Measurements from ENCODE around the gene GPR37L1. TPM values are rescaled to one million over a fixed set of nuclear protein-coding genes. Genes with fewer than 3 reads are reported as not detected.

GPR37L1 gene
- total and polyA plus RNA-seq, 2 of the 8 experiments (the other 6 are each of a cell fraction or from before 2014, with no cell fraction given): 0.13 to 0.23 TPM

DNA sequence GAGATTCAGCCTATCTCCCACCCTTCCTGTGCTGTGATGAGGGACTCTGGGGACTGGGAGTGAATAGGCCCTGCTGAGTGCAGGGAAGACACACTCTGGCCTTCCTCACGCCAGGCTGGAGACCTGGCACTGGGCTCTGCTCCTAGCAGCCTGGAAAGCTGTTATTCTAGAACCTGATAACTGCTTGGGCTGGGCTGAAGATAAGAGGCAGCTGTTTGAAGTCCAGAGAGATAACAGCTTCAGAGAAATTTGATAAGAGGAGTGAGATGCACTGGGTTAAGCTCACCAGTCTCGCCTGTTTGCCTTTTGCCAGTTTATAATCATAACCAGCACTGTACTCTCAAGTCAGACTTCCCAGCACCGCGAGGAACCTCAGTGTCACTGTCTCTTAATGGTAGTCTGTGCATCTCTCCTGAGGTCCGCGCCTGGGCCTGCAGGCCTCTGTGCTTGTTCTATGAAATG lies 46.6 kb upstream of the GPR37L1 start (continued):
- TF ChIP-seq, protein P1, sequence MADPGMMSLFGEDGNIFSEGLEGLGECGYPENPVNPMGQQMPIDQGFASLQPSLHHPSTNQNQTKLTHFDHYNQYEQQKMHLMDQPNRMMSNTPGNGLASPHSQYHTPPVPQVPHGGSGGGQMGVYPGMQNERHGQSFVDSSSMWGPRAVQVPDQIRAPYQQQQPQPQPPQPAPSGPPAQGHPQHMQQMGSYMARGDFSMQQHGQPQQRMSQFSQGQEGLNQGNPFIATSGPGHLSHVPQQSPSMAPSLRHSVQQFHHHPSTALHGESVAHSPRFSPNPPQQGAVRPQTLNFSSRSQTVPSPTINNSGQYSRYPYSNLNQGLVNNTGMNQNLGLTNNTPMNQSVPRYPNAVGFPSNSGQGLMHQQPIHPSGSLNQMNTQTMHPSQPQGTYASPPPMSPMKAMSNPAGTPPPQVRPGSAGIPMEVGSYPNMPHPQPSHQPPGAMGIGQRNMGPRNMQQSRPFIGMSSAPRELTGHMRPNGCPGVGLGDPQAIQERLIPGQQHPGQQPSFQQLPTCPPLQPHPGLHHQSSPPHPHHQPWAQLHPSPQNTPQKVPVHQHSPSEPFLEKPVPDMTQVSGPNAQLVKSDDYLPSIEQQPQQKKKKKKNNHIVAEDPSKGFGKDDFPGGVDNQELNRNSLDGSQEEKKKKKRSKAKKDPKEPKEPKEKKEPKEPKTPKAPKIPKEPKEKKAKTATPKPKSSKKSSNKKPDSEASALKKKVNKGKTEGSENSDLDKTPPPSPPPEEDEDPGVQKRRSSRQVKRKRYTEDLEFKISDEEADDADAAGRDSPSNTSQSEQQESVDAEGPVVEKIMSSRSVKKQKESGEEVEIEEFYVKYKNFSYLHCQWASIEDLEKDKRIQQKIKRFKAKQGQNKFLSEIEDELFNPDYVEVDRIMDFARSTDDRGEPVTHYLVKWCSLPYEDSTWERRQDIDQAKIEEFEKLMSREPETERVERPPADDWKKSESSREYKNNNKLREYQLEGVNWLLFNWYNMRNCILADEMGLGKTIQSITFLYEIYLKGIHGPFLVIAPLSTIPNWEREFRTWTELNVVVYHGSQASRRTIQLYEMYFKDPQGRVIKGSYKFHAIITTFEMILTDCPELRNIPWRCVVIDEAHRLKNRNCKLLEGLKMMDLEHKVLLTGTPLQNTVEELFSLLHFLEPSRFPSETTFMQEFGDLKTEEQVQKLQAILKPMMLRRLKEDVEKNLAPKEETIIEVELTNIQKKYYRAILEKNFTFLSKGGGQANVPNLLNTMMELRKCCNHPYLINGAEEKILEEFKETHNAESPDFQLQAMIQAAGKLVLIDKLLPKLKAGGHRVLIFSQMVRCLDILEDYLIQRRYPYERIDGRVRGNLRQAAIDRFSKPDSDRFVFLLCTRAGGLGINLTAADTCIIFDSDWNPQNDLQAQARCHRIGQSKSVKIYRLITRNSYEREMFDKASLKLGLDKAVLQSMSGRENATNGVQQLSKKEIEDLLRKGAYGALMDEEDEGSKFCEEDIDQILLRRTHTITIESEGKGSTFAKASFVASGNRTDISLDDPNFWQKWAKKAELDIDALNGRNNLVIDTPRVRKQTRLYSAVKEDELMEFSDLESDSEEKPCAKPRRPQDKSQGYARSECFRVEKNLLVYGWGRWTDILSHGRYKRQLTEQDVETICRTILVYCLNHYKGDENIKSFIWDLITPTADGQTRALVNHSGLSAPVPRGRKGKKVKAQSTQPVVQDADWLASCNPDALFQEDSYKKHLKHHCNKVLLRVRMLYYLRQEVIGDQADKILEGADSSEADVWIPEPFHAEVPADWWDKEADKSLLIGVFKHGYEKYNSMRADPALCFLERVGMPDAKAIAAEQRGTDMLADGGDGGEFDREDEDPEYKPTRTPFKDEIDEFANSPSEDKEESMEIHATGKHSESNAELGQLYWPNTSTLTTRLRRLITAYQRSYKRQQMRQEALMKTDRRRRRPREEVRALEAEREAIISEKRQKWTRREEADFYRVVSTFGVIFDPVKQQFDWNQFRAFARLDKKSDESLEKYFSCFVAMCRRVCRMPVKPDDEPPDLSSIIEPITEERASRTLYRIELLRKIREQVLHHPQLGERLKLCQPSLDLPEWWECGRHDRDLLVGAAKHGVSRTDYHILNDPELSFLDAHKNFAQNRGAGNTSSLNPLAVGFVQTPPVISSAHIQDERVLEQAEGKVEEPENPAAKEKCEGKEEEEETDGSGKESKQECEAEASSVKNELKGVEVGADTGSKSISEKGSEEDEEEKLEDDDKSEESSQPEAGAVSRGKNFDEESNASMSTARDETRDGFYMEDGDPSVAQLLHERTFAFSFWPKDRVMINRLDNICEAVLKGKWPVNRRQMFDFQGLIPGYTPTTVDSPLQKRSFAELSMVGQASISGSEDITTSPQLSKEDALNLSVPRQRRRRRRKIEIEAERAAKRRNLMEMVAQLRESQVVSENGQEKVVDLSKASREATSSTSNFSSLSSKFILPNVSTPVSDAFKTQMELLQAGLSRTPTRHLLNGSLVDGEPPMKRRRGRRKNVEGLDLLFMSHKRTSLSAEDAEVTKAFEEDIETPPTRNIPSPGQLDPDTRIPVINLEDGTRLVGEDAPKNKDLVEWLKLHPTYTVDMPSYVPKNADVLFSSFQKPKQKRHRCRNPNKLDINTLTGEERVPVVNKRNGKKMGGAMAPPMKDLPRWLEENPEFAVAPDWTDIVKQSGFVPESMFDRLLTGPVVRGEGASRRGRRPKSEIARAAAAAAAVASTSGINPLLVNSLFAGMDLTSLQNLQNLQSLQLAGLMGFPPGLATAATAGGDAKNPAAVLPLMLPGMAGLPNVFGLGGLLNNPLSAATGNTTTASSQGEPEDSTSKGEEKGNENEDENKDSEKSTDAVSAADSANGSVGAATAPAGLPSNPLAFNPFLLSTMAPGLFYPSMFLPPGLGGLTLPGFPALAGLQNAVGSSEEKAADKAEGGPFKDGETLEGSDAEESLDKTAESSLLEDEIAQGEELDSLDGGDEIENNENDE (IDR thresholded peaks at IDR 0.05; ENCODE audit: insufficient replicate concordance, low read length): no peak
- TF ChIP-seq CTBP2 (IDR thresholded peaks at IDR 0.05; ENCODE audit: borderline replicate concordance, insufficient read depth, insufficient read length, low read length) (no peak), TAF7 (optimal IDR thresholded peaks at IDR 0.05; ENCODE audit: borderline replicate concordance, low read depth, low read length) (no peak), SP4 (IDR thresholded peaks at IDR 0.05; ENCODE audit: low read length) (no peak), SIN3A (conservative IDR thresholded peaks at IDR 0.05 in 1 of 2, IDR thresholded peaks at IDR 0.05 in 1 of 2; ENCODE audit: low read depth in 1 of 2, low read length in 2 of 2) (no peak), KDM5A (IDR thresholded peaks at IDR 0.05; ENCODE audit: low read length) (no peak), RFX5 (IDR thresholded peaks at IDR 0.05; ENCODE audit: borderline replicate concordance, low read depth, low read length) (no peak), JUN (IDR thresholded peaks at IDR 0.05; ENCODE audit: low read depth, low read length) (no peak), POU5F1 (IDR thresholded peaks at IDR 0.05; ENCODE audit: low read depth, low read length) (no peak), TCF12 (IDR thresholded peaks at IDR 0.05; ENCODE audit: low read depth, low read length) (no peak)
